Immature natural killer cell (primary cell): ENCODE data around the gene TENM3. TPM values are rescaled to one million over a fixed set of nuclear protein-coding genes. Genes with fewer than 3 reads are reported as not detected.

ENCODE experiments used
- DNase-seq, 3 donors: peaks; one replicate each; pipeline ENCODE4 v3.0.0; 2022; ENCODE audit warnings: mixed read lengths in 1 of 3
- H3K27ac Mint-ChIP-seq, 6 donors: one replicate each; pipeline ENCODE4 v1.8.0; 2020; ENCODE audit warnings: mixed read lengths in 6 of 6, mild to moderate bottlenecking in 5 of 6, inconsistent platforms in 4 of 6, moderate library complexity in 3 of 6
- H3K27me3 Mint-ChIP-seq, 3 donors: one replicate each; pipeline ENCODE4 v1.8.0; 2020 to 2021; ENCODE audit warnings: low read depth in 3 of 3, mild to moderate bottlenecking in 3 of 3, mixed read lengths in 3 of 3, moderate library complexity in 3 of 3, inconsistent platforms in 1 of 3
- H3K36me3 Mint-ChIP-seq, 3 donors: one replicate each; pipeline ENCODE4 v1.8.0; 2020; ENCODE audit warnings: mixed read lengths in 3 of 3, inconsistent platforms in 2 of 3, mild to moderate bottlenecking in 2 of 3
- H3K4me1 Mint-ChIP-seq, 2 donors: one replicate each; pipeline ENCODE4 v1.8.0; 2020; ENCODE audit warnings: inconsistent platforms in 2 of 2, mild to moderate bottlenecking in 2 of 2, mixed read lengths in 2 of 2, moderate library complexity in 1 of 2
- H3K4me3 Mint-ChIP-seq, 5 donors: one replicate each; pipeline ENCODE4 v1.8.0; 2020; ENCODE audit warnings: mild to moderate bottlenecking in 5 of 5, mixed read lengths in 5 of 5, inconsistent platforms in 3 of 5, moderate library complexity in 3 of 5
- H3K9me3 Mint-ChIP-seq, 6 donors: one replicate each; pipeline ENCODE4 v1.8.0; 2020; ENCODE audit warnings: mild to moderate bottlenecking in 6 of 6, mixed read lengths in 6 of 6, inconsistent platforms in 4 of 6, moderate library complexity in 3 of 6
- polyA plus RNA-seq, 3 donors: library from polyadenylated mRNA; unstranded; fragments of 300-500 nt; fragmentation: Illumina TruSeq; gene quantifications; one replicate each; pipeline ENCODE4 v1.2.3, GENCODE V29; 2021

The TENM3 gene
- polyA plus RNA-seq, 3 donors from 2014 or later, result not detected

DNA sequence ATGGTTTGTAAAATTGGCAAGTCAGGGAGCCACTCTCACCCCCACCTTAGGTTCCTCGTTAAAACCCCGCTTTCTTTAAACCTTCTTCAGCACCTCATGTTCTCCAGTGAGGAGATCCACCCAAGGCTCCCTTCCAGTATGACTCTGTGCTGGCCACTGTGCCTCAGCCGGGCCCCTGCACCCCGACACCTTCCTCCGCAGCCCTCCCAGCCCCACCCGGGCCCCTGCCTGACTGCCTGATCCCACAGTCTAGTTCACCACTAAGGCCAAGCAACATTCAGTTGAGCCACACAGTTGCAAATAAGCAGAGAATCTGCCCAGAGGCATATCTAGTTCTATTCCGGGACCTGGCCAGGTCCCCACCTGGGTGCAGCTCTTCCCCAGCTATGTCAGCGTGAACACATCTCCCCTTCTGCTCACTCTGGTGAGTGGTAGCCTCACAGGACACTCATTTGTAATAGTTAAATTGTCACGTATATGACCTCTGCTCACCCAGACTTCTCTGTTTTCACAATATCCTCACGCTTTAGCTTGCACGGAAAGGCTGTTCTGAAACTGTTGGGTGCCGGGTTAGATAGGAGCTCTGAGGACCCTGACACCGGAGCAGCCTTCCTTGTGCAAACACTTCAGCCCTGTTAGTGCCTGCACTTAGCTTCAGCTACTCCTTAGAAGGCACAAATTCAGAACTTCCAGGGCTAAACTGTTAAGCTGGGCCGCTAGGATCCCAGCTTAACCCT, 527.2 kb downstream of the TENM3 start:
- peaks cover 2 to 6% (median 2%) of the 10 kb centered on the region in 3 donors for H3K27me3 Mint-ChIP-seq
- H3K36me3 Mint-ChIP-seq, result no peaks in the 10 kb centered on the region
- no peak overlapping the region for H3K27ac Mint-ChIP-seq
- no peaks in the 10 kb centered on the region for H3K4me1 Mint-ChIP-seq
- H3K4me3 Mint-ChIP-seq, result no peak overlapping the region
- H3K9me3 Mint-ChIP-seq, result no peaks in the 10 kb centered on the region
- no peak for DNase-seq

DNA sequence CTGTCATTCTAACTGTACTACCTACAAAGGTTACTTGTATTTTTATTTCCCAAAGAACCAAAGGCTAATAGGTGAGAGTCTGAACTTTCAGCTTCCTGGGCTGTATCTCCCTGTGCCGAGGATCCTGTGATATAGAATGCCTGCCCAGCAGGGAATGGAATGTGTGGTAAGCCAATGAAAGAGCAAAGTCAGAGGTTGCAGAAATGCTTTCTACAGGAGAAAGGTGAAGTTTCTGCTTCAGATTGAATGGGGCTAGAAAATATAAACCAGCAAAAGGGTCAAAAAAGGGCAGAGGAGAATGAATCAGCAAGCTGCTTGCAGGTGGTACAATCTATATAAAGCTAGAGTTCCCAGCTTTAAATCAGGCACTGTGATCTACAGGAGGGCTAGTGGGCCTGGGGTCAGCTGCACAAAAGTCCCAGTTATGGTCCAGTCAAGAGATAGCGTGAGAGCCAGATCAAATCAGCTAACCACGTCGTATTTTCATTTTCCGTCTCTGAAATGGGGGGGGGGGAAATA, 527.9 kb downstream of the TENM3 start:
- Mint-ChIP-seq H3K27me3 (peaks cover 2 to 8% (median 2%) of the 10 kb centered on the region in 3 donors), H3K4me3 (no peak overlapping the region), H3K36me3 (no peaks in the 10 kb centered on the region), H3K4me1 (no peaks in the 10 kb centered on the region), H3K9me3 (no peaks in the 10 kb centered on the region), H3K27ac (no peak overlapping the region)
- DNase-seq, result no peak

DNA sequence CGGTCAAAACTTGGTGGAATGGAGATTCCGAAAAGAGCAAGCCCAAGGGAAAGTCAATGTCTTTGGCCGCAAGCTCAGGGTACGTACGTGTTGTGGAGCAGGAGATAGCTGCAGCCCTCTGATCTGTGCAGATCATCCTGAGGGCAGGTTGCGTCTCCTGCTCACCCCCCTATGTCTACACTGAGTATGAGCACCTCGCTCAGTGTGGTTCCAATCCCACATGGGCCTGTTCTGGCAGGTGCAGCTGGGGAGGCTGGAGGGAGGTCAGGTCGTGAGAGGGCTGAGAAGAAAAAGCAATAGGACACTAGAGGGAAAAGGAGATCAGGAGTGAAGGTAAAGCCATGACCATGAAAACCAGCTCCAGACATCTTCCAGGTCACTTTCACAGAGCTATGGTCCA, 531.9 kb downstream of the TENM3 start:
- H3K36me3 Mint-ChIP-seq, result no peaks in the 10 kb centered on the region
- DNase-seq, result no peak
- no peaks in the 10 kb centered on the region for H3K9me3 Mint-ChIP-seq
- H3K27ac Mint-ChIP-seq, result no peak overlapping the region
- H3K4me3 Mint-ChIP-seq, result no peak overlapping the region
- peaks cover 0 to 8% (median 6%) of the 10 kb centered on the region in 3 donors for H3K27me3 Mint-ChIP-seq
- H3K4me1 Mint-ChIP-seq, result no peaks in the 10 kb centered on the region

DNA sequence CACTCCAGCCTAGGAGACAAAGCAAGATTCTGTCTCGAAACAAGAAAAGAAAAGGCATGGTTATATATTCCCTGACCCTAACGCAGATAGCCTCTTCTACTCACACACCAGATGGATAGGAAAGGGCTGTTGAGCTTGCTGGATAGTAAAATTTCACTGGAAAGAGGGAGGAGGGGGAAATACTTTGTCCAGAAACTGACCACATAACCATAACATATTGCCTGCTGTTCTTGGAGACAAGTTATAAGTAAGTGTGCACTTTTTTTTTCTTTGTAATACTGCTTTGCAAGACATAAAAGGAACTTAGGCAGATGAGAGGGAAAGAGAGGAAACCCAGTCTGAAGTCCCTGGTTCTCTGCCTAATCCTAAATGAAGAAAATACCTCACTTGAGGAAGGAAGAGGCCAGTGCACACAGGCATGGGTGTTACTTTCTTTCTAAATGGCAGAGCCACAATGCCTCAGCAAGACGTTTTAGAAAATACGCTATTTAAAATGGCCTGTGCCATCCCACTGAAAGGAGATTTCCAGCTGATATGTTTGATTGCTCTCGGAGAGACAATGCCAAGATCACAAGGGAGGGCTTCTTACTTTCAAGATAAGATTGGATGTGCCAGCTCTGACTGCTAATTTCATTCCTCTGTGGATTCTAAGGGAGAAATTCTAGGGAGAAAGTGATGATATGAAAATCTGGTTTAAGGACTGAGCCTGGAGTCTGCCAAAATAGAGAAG, 533.3 kb downstream of the TENM3 start:
- Mint-ChIP-seq H3K9me3 (peaks cover 0 to 2% (median 0%) of the 10 kb centered on the region in 6 donors), H3K36me3 (no peaks in the 10 kb centered on the region), H3K27me3 (peaks cover 0 to 8% (median 6%) of the 10 kb centered on the region in 3 donors), H3K4me1 (no peaks in the 10 kb centered on the region), H3K27ac (no peak overlapping the region), H3K4me3 (no peak overlapping the region)
- no peak for DNase-seq

DNA sequence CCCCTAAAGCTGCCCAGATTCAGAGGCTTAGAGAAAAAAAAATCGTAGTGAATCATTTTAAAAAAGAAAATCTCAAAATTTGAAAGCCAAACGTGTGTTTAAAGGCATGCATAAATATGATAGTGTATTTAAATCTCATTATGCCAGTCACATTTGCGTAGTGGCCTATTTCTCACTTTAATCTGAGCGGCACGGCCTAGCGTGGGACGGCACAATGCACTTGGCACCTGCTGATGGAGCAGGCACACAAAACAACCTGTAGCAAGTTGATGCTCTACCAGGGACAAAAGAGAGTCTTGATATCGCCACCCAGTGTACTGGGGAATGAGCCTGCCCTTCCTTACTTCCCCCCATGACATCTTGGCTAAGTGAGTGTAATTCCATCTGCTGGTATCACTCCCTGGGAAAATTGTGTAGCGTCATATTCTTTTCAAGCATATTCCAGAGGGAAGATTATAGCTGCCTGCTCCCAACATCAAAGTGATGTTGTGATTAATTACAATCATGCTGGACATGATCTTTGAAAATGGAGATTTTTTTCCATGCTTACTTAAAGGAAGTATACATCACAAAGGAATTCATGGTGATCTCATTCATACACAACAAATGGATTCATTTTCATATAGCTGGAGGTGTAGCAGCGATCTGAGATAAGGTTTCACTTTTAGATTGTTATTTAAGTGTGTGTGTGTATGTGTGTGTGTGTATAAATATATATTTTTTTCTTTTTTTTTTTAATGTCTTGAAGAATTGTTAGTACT, 535.2 kb downstream of the TENM3 start:
- peaks cover 0 to 6% (median 4%) of the 10 kb centered on the region in 3 donors for H3K27me3 Mint-ChIP-seq
- no peaks in the 10 kb centered on the region for H3K4me1 Mint-ChIP-seq
- no peaks in the 10 kb centered on the region for H3K36me3 Mint-ChIP-seq
- peaks cover 0 to 2% (median 0%) of the 10 kb centered on the region in 6 donors for H3K9me3 Mint-ChIP-seq
- no peak overlapping the region for H3K4me3 Mint-ChIP-seq
- no peak overlapping the region for H3K27ac Mint-ChIP-seq
- no peak for DNase-seq

DNA sequence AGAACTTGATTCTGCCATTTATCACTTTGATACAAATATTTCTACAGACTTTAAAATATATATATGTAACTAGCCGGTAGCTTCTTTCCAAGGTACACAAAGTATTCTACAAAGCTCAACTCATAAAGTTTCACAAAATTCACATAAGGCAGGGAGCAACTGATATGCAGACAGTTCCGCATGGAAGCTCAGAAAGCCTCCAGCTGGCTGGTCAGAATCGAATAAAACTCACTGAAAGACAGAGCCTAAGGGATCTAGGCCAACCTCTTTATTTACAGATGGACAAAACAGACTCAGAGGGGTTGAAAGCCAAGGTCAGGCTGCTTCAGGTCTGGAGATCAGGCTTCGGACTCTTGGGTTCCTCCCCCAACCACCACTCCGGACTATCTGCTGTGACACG, 543.8 kb downstream of the TENM3 start:
- H3K9me3 Mint-ChIP-seq, result no peaks in the 10 kb centered on the region
- H3K27me3 Mint-ChIP-seq, result no peaks in the 10 kb centered on the region
- H3K27ac Mint-ChIP-seq, result no peak overlapping the region
- no peaks in the 10 kb centered on the region for H3K4me1 Mint-ChIP-seq
- no peak overlapping the region for H3K4me3 Mint-ChIP-seq
- H3K36me3 Mint-ChIP-seq, result no peaks in the 10 kb centered on the region
- no peak for DNase-seq

DNA sequence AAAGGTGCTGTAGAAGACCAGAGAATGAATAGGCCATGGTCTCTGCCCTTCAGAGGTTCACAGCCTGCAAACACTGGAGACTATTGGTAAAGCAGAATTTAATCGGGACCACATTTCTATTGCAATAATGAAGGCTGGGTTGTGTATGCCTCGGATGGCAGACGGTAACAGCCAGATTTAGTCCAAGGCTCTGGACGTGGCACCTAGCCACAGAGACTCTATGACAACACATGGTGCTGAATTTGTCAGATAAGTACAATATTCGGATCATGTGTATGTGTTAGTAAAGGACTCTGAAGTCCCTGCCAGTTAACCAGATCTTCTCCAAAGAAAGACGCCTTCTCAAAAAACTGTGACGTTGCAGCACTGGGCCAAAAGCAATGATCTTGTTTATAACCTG, 545.0 kb downstream of the TENM3 start:
- Mint-ChIP-seq H3K4me1 (no peaks in the 10 kb centered on the region), H3K27ac (no peak overlapping the region), H3K36me3 (no peaks in the 10 kb centered on the region), H3K4me3 (no peak overlapping the region), H3K27me3 (peaks cover 0 to 3% (median 0%) of the 10 kb centered on the region in 3 donors), H3K9me3 (no peaks in the 10 kb centered on the region)
- no peak for DNase-seq

DNA sequence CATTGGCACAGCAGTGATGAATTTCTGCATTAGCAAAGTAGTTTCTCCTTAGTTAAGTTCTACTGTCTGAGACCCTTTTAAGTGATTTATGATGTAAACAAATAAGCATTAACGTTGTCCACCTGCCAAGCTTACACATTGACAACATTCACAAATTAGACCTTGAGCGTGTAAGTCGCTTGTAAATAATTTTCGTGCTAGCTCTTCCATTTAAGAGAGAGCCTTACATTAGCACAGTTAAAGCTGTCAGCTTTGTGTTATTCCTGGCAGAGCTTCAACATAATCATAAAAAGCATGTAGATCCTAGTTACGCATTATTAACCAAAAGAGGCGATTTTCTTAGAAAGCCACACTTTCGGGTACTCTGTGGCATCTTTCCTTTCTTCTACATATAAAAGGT, 546.3 kb downstream of the TENM3 start:
- no peak overlapping the region for H3K27ac Mint-ChIP-seq
- DNase-seq, result no peak
- H3K27me3 Mint-ChIP-seq, result peaks cover 0 to 3% (median 0%) of the 10 kb centered on the region in 3 donors
- H3K4me3 Mint-ChIP-seq, result no peak overlapping the region
- no peaks in the 10 kb centered on the region for H3K36me3 Mint-ChIP-seq
- H3K4me1 Mint-ChIP-seq, result no peaks in the 10 kb centered on the region
- H3K9me3 Mint-ChIP-seq, result no peaks in the 10 kb centered on the region

DNA sequence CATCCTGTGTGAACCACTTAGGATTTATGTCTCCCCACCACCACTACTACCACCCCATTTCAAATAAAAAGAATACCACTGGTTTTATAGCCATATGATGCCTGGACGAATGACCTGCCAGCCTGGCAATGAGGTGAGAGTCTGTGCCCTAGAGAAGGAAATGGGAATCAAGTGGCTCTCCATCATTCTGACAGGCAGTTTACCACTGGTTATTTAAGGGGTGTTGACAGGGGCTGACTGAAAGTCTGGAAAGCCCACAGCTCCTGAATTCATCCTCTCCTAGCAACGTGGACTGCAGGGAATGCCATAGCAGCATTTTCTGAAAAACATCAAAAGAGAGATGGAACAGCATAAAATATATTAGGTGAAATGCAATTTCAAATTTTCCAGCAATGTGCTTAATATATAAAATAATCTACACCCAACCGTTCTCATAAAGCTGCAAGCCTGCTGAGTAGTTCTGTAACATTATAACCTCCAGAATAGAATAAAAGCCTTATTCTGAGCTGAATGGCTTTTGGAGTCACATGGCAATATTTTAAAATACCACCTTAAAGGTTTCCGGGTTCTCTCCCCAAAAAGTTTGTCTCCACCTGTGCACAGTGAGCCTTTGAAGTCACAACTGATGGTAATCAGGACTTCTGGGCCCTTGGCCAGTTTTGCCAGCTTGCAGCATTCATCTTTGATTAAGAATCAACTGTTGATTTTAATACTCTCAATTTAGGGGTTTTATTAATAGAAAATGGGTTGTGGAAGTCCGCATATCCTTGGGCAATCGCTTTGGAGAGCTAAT, 552.4 kb downstream of the TENM3 start:
- DNase-seq, result no peak
- Mint-ChIP-seq H3K36me3 (no peaks in the 10 kb centered on the region), H3K9me3 (peaks cover 0 to 1% (median 0%) of the 10 kb centered on the region in 6 donors), H3K4me1 (no peaks in the 10 kb centered on the region), H3K27ac (no peak overlapping the region), H3K27me3 (peaks cover 0 to 10% (median 0%) of the 10 kb centered on the region in 3 donors), H3K4me3 (no peak overlapping the region)

DNA sequence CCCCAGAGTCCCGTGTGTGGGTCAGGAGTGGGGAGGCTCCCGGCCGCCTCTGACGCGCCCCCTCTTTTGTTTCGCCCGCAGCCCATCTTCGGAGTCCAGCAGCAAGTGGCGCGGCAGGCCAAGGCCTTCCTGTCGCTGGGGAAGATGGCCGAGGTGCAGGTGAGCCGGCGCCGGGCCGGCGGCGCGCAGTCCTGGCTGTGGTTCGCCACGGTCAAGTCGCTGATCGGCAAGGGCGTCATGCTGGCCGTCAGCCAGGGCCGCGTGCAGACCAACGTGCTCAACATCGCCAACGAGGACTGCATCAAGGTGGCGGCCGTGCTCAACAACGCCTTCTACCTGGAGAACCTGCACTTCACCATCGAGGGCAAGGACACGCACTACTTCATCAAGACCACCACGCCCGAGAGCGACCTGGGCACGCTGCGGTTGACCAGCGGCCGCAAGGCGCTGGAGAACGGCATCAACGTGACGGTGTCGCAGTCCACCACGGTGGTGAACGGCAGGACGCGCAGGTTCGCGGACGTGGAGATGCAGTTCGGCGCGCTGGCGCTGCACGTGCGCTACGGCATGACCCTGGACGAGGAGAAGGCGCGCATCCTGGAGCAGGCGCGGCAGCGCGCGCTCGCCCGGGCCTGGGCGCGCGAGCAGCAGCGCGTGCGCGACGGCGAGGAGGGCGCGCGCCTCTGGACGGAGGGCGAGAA, 556.5 kb downstream of the TENM3 start:
- Mint-ChIP-seq H3K9me3 (peaks cover 0 to 1% (median 0%) of the 10 kb centered on the region in 6 donors), H3K4me1 (no peaks in the 10 kb centered on the region), H3K27me3 (peaks cover 0 to 7% (median 0%) of the 10 kb centered on the region in 3 donors), H3K36me3 (no peaks in the 10 kb centered on the region), H3K27ac (no peak overlapping the region), H3K4me3 (no peak overlapping the region)
- DNase-seq, result no peak

DNA sequence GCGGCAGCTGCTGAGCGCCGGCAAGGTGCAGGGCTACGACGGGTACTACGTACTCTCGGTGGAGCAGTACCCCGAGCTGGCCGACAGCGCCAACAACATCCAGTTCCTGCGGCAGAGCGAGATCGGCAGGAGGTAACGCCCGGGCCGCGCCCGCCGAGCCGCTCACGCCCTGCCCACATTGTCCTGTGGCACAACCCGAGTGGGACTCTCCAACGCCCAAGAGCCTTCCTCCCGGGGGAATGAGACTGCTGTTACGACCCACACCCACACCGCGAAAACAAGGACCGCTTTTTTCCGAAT, 557.0 kb downstream of the TENM3 start:
- H3K27me3 Mint-ChIP-seq, result peaks cover 0 to 3% (median 0%) of the 10 kb centered on the region in 3 donors
- no peak for DNase-seq
- H3K4me1 Mint-ChIP-seq, result no peaks in the 10 kb centered on the region
- no peak overlapping the region for H3K4me3 Mint-ChIP-seq
- H3K36me3 Mint-ChIP-seq, result no peaks in the 10 kb centered on the region
- no peak overlapping the region for H3K27ac Mint-ChIP-seq
- H3K9me3 Mint-ChIP-seq, result no peaks in the 10 kb centered on the region

DNA sequence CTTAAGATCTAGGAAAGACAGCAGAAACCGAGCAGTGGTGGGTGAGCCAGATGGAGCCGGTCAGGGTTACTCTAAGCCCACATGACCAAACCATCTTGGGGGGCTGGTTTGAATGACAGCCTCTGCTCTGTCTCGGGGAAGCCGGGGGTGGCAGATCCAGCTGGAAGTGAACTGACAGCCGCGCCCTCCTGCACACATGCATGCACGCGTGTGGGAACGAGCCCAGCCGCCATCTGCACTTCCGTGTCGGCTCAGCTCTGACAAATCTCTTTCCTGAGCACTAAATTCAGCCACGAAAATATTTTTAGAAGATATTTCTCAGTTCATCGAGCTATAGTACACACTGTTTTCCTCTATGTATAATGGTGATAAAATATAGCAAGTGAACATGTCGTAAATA, 558.4 kb downstream of the TENM3 start:
- H3K9me3 Mint-ChIP-seq, result no peaks in the 10 kb centered on the region
- no peak overlapping the region for H3K4me3 Mint-ChIP-seq
- peaks cover 0 to 5% (median 5%) of the 10 kb centered on the region in 3 donors for H3K27me3 Mint-ChIP-seq
- DNase-seq, result no peak
- H3K36me3 Mint-ChIP-seq, result no peaks in the 10 kb centered on the region
- no peak overlapping the region for H3K27ac Mint-ChIP-seq
- peaks cover 3 to 9% of the 10 kb centered on the region in 2 donors for H3K4me1 Mint-ChIP-seq

DNA sequence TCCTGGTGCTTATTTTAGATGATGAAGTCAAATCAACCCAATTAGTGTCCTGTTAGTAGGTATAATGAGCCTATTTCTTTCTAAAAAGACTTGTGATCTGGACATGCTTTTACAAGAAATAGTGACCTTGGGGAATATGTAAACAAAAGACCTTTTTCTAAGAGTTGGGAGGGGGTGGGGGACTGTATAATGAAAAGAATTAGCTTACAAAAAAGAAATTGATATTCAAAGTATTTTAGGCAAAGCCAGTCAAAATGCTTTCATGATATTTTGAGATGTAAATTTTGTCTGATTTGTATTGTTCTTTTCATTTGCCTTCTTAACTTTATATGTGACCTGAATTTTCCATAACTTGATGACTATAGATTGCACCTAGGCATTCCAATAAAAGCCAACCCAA, 559.4 kb downstream of the TENM3 start:
- Mint-ChIP-seq H3K36me3 (no peaks in the 10 kb centered on the region), H3K27ac (no peak overlapping the region), H3K9me3 (no peaks in the 10 kb centered on the region), H3K27me3 (peaks cover 4 to 7% (median 5%) of the 10 kb centered on the region in 3 donors), H3K4me1 (peaks cover 6 to 14% of the 10 kb centered on the region in 2 donors), H3K4me3 (no peak overlapping the region)
- DNase-seq, result no peak
